Measurements from ENCODE around the gene GPN2. TPM values are rescaled to one million over a fixed set of nuclear protein-coding genes. Genes with fewer than 3 reads are reported as not detected.
A peak's percentile ranks its signal among the peaks of the same experiment; 100 is the strongest.
"Not testable (repeated sequence)": the region's sequence is repeated elsewhere in the genome, so short reads cannot be mapped to it uniquely, and the experiment has no call there.

The GPN2 gene
- polyA plus RNA-seq, 3 donors from 2014 or later: 8.3 to 22.1 (median 10.0) TPM

DNA sequence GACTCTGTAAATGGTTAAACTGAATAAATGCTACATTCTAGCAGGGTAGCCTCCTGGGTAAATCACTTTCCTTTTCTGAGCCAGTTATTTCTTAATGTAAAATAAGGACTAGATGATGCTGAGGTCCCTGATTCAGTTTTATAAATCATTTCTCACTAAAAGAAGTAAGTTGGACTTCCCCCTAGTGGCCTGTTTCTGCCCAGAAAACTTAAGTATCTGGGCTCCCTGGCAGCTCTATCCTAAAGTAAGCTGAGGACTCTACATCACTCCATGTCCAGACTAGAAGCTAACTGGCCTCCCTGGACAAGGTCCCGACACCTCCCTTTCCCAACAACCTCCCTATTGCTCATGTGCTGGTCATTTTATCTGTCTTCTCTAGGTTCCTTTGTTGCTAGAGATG is 3.0 kb downstream of the GPN2 start:
- peaks cover 26 to 35% of the 10 kb centered on the region in 2 donors for H3K4me1 Mint-ChIP-seq

DNA sequence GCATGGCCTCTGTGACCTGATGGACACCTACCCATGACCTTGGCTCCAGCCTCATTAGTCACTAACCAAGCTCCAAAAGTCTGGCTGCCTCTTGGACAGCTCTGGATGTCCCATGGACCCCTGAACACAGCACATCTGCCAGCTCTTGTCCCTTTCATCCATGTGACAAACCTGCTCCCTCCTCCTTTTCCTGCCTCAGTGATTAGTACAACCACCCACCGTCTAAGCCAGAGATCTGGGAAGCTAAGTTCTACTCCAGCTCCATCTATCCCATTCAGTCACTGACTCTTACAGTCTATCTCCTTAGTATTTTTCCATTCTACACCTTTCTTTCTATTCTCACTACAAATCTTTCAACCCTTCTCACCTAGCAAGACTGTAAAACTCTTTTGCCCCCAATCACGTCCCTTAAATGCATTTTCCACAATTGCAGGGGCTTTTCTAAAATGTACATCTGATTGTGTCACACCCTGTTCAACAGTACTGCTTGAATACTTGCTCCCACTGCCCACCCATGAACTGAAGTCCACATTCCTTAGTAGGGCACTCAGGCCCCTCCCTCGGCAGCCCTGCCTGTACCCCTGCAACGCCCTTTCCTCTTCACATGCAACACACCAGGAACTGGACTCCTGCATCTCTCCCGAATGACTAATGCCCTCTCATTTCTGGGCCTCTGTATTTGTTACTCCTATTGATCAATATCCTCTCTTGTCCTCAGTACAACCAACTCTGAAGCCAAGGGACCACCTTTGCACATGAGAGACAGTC is 7.2 kb downstream of the GPN2 start:
- Mint-ChIP-seq H3K36me3 (peaks cover 25 to 51% (median 31%) of the 10 kb centered on the region in 3 donors), H3K4me3 (no peak overlapping the region), H3K9me3 (no peaks in the 10 kb centered on the region), H3K4me1 (peaks cover 0 to 7% of the 10 kb centered on the region in 2 donors), H3K27me3 (ENCODE audit: low read depth in 3 of 3) (peaks cover 0 to 1% (median 1%) of the 10 kb centered on the region in 3 donors), H3K27ac (peak overlapping the region in 3 of 6 donors; percentile 4 to 14 (median 7))
- DNase-seq: no peak

More for the DNA sequence above, 3.0 kb downstream of the GPN2 start:
- Mint-ChIP-seq H3K9me3 (no peaks in the 10 kb centered on the region), H3K27ac (peak overlapping the region in 4 of 6 donors; percentile 54 to 80 (median 66)), H3K36me3 (peaks cover 25 to 42% (median 30%) of the 10 kb centered on the region in 3 donors), H3K4me3 (peak overlapping the region in 3 of 5 donors; percentile 50 to 62 (median 58)), H3K27me3 (ENCODE audit: low read depth in 3 of 3) (peaks cover 5 to 9% (median 9%) of the 10 kb centered on the region in 3 donors)
- DNase-seq: no peak

DNA sequence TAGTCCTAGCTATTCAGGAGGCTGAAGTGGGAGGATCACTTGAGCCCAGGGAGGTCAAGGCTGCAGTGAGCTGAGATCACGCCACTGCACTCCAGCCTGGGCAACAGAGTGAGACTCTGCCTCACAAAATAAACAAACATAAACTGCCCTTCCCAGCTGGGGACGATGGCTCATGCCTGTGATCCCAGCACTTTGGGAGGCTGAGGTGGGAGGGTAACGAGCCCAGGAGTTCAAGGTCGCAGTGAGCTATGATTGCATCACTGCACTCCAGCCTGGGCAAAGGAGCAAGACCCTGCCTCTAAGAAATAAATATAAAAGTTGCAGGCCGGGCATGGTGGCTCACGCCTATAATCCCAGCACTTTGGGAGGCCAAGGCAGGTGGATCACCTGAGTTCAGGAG is 8.5 kb downstream of the GPN2 start:
- DNase-seq; H3K27me3 Mint-ChIP-seq (ENCODE audit: low read depth in 3 of 3); H3K4me1 Mint-ChIP-seq; H3K27ac Mint-ChIP-seq; H3K4me3 Mint-ChIP-seq; H3K9me3 Mint-ChIP-seq: not testable (repeated sequence)
- peaks cover 21 to 46% (median 27%) of the 10 kb centered on the region in 3 donors for H3K36me3 Mint-ChIP-seq

DNA sequence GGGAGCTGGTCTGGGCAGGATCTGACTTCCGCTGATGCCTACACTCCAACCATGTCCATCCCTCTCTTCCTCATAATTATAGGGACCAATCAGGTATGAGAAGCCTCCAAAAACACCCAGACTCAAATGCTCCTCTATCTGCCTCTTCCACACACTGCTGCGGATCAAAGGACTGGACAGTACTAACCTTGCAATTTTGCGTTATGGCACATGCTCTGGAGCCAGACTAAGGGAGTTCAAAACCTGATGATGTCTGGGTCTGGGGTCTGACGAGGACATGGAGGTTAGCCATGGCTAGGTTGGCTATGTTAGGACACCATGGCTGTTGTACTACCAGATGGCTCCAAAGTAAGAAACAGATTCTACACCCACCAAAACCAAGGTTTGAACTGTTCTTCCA is 10.3 kb downstream of the GPN2 start:
- H3K27ac Mint-ChIP-seq: no peak overlapping the region

DNA sequence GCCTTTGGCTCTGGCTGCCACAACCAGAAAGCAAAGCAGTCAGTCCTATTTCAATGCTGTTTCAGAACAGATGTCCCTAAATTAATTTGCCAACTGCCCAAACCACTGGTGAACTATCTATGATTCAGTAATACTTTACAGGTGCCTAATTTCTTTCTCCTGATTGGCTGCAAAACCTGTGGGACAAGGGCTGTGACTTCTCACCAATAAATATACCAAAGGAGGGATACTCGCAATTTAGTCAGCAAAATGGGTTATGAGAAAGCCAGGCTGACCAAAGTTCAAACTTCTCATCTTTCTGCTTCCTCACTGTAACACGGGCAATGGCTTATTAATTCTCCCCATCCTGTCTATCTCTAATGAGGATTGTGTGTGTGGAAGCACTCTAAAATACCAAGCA is 12.8 kb downstream of the GPN2 start:
- Mint-ChIP-seq H3K36me3 (peaks cover 1 to 18% (median 7%) of the 10 kb centered on the region in 3 donors), H3K9me3 (no peaks in the 10 kb centered on the region), H3K4me1 (no peaks in the 10 kb centered on the region), H3K4me3 (no peak overlapping the region), H3K27me3 (ENCODE audit: low read depth in 3 of 3) (peaks cover 0 to 1% (median 0%) of the 10 kb centered on the region in 3 donors), H3K27ac (no peak overlapping the region)
- DNase-seq: no peak

More for the DNA sequence above, 10.3 kb downstream of the GPN2 start:
- no peak for DNase-seq
- Mint-ChIP-seq H3K4me3 (no peak overlapping the region), H3K4me1 (no peaks in the 10 kb centered on the region), H3K27me3 (ENCODE audit: low read depth in 3 of 3) (peaks cover 0 to 1% (median 0%) of the 10 kb centered on the region in 3 donors), H3K36me3 (peaks cover 18 to 35% (median 23%) of the 10 kb centered on the region in 3 donors), H3K9me3 (no peaks in the 10 kb centered on the region)

DNA sequence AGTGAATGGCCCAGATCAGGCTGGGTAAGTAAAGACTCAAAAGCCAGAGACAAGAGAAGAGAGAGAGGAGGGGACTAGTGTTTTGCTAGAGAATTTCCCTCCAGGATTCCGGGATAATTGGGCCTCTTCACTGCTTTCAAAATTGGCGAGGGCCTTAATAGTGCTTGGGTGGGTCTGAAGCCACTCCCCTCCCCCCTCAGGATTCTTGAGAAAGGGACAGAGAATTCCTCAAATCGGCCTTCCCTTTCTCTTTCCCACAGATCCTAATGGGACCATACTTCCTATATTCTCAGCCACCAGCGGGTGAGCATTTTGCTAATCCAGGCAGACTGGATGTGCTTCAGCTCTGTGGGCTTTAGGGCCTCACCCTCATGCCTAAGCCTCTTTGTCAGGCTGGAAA is 15.2 kb downstream of the GPN2 start:
- no peak for DNase-seq
- no peak overlapping the region for H3K27ac Mint-ChIP-seq
- no peaks in the 10 kb centered on the region for H3K9me3 Mint-ChIP-seq
- H3K27me3 Mint-ChIP-seq (ENCODE audit: low read depth in 3 of 3): no peaks in the 10 kb centered on the region
- H3K4me1 Mint-ChIP-seq: no peaks in the 10 kb centered on the region
- H3K36me3 Mint-ChIP-seq: peaks cover 0 to 8% (median 0%) of the 10 kb centered on the region in 3 donors
- no peak overlapping the region for H3K4me3 Mint-ChIP-seq

DNA sequence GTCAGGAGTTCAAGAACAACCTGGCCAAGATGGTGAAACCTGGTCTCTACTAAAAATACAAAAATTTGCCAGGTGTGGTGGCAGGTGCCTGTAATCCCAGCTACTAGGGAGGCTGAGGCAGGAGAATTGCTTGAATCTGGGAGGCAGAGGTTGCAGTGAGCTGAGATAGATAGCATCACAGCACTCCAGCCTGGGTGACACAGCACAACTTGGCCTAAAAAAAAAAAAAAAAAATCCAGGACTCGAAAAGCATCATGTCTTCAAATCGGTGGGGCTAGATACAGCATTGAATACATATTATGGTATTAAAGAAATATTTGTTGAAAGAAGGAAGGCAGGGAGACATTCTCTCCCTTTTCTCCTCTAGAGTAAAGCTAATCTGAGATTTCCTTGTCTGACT is 17.0 kb downstream of the GPN2 start:
- H3K4me3 Mint-ChIP-seq; H3K36me3 Mint-ChIP-seq; H3K4me1 Mint-ChIP-seq; H3K27me3 Mint-ChIP-seq (ENCODE audit: low read depth in 3 of 3); DNase-seq; H3K9me3 Mint-ChIP-seq: not testable (repeated sequence)
- peak overlapping the region in 1 of 6 donors; percentile 46 for H3K27ac Mint-ChIP-seq

DNA sequence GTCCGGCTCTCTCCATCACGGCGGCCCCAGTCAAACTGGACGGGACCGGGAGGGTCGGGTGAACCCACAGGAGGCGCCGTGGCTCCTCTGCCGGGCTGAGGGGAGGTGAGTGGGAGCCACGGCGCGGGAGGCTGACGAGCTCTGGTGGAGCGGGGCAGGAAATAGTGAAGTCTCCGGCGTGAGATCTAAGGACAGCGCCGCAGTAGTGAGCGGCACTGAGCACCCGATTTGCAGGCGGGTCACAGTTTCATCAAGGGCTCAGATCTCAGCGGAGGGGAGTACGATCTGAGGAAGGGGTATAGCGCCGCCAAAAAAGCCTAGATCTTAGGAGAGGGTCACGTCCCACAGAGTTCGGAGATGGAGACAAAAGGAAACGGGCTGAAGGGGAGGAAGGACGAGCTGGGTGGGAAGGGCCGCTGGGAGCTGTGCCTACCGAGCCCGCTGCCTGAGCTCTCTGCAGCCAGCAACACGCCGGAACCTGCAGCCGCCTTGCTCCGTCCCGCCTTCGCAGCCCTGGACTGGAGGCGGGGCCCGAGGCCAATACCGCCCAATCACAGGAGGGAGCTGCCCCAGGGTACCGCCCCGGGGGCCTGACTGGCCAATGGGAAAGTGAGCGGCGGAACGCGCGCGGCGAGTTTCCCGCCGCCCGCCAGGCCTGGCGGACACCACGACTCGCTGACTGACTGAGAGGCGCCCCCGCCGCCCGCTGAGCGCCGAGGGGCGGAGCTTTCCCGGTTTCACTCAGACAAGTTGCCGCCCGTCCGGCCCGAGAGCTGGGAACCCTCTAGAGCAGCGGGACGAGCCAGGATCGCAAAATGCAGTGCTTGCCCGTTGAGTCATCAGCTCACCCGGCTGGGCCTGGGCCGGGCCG is 25.2 kb downstream of the GPN2 start:
- Mint-ChIP-seq H3K36me3 (no peaks in the 10 kb centered on the region), H3K4me3 (peak overlapping the region; percentile 90 to 100 (median 95)), H3K27ac (peak overlapping the region; percentile 88 to 96 (median 90)), H3K9me3 (peaks cover 0 to 2% (median 0%) of the 10 kb centered on the region in 6 donors), H3K4me1 (peaks cover 14 to 21% of the 10 kb centered on the region in 2 donors), H3K27me3 (ENCODE audit: low read depth in 3 of 3) (peaks cover 2 to 6% (median 5%) of the 10 kb centered on the region in 3 donors)
- DNase-seq: peak; percentile 96 to 97 (median 96)

DNA sequence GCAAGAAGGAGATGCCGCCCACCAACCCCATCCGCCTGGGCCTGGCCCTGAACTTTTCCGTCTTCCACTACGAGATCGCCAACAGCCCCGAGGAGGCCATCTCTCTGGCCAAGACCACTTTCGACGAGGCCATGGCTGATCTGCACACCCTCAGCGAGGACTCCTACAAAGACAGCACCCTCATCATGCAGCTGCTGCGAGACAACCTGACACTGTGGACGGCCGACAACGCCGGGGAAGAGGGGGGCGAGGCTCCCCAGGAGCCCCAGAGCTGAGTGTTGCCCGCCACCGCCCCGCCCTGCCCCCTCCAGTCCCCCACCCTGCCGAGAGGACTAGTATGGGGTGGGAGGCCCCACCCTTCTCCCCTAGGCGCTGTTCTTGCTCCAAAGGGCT is 26.4 kb downstream of the GPN2 start:
- Mint-ChIP-seq H3K4me1 (peaks cover 14 to 21% of the 10 kb centered on the region in 2 donors), H3K27ac (peak overlapping the region in 1 of 6 donors; percentile 45), H3K36me3 (no peaks in the 10 kb centered on the region), H3K27me3 (ENCODE audit: low read depth in 3 of 3) (peaks cover 2 to 6% (median 5%) of the 10 kb centered on the region in 3 donors), H3K9me3 (no peaks in the 10 kb centered on the region), H3K4me3 (peak overlapping the region; percentile 40 to 100 (median 95))
- DNase-seq: no peak

DNA sequence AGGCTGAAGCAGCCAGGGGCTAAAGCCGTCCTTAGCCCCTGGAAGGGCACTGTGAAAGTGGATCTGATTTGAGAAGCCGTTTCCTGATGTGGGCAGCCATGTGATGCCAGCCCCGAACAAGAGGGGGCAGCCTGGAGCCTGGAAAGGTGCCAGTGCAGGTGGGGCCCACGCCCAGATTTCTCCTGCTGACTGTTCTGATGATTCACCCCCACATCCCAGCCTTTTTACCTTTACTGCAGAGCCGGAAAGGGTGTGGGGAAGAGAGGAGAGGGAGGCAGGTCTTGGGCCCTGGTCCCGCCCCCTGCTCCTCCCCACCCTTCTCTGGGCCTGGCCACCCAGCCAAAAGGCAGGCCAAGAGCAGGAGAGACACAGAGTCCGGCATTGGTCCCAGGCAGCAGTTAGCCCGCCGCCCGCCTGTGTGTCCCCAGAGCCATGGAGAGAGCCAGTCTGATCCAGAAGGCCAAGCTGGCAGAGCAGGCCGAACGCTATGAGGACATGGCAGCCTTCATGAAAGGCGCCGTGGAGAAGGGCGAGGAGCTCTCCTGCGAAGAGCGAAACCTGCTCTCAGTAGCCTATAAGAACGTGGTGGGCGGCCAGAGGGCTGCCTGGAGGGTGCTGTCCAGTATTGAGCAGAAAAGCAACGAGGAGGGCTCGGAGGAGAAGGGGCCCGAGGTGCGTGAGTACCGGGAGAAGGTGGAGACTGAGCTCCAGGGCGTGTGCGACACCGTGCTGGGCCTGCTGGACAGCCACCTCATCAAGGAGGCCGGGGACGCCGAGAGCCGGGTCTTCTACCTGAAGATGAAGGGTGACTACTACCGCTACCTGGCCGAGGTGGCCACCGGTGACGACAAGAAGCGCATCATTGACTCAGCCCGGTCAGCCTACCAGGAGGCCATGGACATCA is 27.1 kb downstream of the GPN2 start, which contains the start of gene SFN:
SFN (plus strand) TSS at position 369 of the 904 bp plus-strand sequence; CDS start at position 433, 64 bp downstream.
- H3K9me3 Mint-ChIP-seq: no peaks in the 10 kb centered on the region
- peaks cover 0 to 3% (median 0%) of the 10 kb centered on the region in 3 donors for H3K36me3 Mint-ChIP-seq
- H3K4me1 Mint-ChIP-seq: peaks cover 14 to 21% of the 10 kb centered on the region in 2 donors
- H3K27me3 Mint-ChIP-seq (ENCODE audit: low read depth in 3 of 3): peaks cover 2 to 6% (median 4%) of the 10 kb centered on the region in 3 donors
- peak within 1 kb of the TSS; percentile 90 to 100 (median 95) for H3K4me3 Mint-ChIP-seq
- no peak for DNase-seq
- H3K27ac Mint-ChIP-seq: peak within 1 kb of the TSS in 5 of 6 donors; percentile 40 to 92 (median 51)

DNA sequence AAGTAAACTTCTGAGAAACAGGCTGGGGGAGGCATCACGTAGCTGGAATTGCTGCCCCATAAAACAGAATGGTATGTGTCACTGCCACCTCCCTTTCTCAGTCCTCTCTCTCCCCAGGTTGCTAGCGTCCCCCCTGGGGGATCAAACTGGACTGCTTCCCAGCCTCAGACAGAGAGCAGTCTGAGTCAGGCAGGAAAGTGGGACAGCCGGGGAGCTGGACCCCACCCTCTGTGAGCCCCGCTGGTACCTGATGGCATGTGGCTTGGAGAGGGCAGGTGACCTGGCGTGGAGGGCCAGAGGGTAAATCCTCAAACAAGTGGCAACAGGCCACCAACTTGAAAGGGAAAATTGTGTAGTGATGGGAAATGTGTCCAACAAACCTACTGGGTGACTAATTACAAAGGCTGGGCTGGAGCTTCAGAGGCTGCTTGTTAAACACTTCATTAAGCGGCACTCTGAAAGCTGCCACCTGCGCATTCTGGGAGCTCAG is 28.1 kb downstream of the GPN2 start:
- peaks cover 14 to 21% of the 10 kb centered on the region in 2 donors for H3K4me1 Mint-ChIP-seq
- no peaks in the 10 kb centered on the region for H3K9me3 Mint-ChIP-seq
- no peak for DNase-seq
- peaks cover 2 to 6% (median 4%) of the 10 kb centered on the region in 3 donors for H3K27me3 Mint-ChIP-seq (ENCODE audit: low read depth in 3 of 3)
- peak overlapping the region in 1 of 5 donors; percentile 15 for H3K4me3 Mint-ChIP-seq
- peaks cover 0 to 7% (median 0%) of the 10 kb centered on the region in 3 donors for H3K36me3 Mint-ChIP-seq
- no peak overlapping the region for H3K27ac Mint-ChIP-seq

DNA sequence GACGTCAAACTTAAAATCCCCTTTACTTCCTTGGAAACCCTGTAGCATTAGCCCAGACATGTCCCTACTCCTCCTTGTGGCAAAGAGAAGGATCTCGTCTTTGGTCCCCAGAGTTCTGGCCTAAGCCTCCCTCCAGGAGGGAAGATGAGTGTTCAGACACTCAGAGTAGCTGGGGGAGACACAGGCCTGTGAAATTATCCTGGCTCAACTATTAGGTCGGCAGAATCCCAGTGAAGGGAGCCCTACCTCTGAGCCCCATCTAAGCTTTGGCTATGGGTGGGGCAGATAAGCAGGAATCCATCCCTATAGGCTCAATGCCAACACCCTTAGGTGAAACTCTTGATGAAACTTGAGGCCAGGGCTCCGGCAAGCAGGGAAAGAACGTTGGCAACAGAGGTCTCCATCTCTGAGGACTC is 28.8 kb downstream of the GPN2 start:
- no peak overlapping the region for H3K27ac Mint-ChIP-seq

More for the DNA sequence above, 28.8 kb downstream of the GPN2 start:
- peaks cover 0 to 7% (median 0%) of the 10 kb centered on the region in 3 donors for H3K36me3 Mint-ChIP-seq
- H3K9me3 Mint-ChIP-seq: no peaks in the 10 kb centered on the region
- no peak overlapping the region for H3K4me3 Mint-ChIP-seq
- DNase-seq: no peak
- H3K4me1 Mint-ChIP-seq: peaks cover 14 to 21% of the 10 kb centered on the region in 2 donors
- H3K27me3 Mint-ChIP-seq (ENCODE audit: low read depth in 3 of 3): peaks cover 2 to 6% (median 4%) of the 10 kb centered on the region in 3 donors

Data from immature natural killer cell (primary cell).